ENCODE data around the gene CD48. TPM values are rescaled to one million over a fixed set of nuclear protein-coding genes. Genes with fewer than 3 reads are reported as not detected.

Gene CD48
- total RNA-seq, 1 donor from 2014 or later = not detected

- Mint-ChIP-seq H3K27ac (no peak overlapping the region), H3K4me3 (ENCODE audit: low read depth) (no peak overlapping the region), H3K9me3 (ENCODE audit: low read depth) (no peaks in the 10 kb centered on the region), H3K27me3 (peaks cover 35% of the 10 kb centered on the region), H3K4me1 (ENCODE audit: low read depth) (peaks cover 5% of the 10 kb centered on the region), H3K36me3 (ENCODE audit: insufficient read depth) (no peaks in the 10 kb centered on the region)
- no peak for DNase-seq (ENCODE audit: low spot score, unreplicated experiment)
- TF ChIP-seq CTCF (IDR thresholded peaks at IDR 0.05; ENCODE audit: unreplicated experiment) = no peak
These were observed 39.0 kb upstream of the CD48 start for GRCh38 chr1:160750608-160751007.

GRCh38 chr1:160748878-160749269 lies 37.3 kb upstream of the CD48 start:
- peaks cover 5% of the 10 kb centered on the region for H3K4me1 Mint-ChIP-seq (ENCODE audit: low read depth)
- no peak for DNase-seq (ENCODE audit: low spot score, unreplicated experiment)
- no peaks in the 10 kb centered on the region for H3K9me3 Mint-ChIP-seq (ENCODE audit: low read depth)
- peaks cover 35% of the 10 kb centered on the region for H3K27me3 Mint-ChIP-seq
- no peaks in the 10 kb centered on the region for H3K36me3 Mint-ChIP-seq (ENCODE audit: insufficient read depth)
- no peak for TF ChIP-seq CTCF (IDR thresholded peaks at IDR 0.05; ENCODE audit: unreplicated experiment)
- H3K4me3 Mint-ChIP-seq (ENCODE audit: low read depth) = no peak overlapping the region
- H3K27ac Mint-ChIP-seq = no peak overlapping the region

- H3K27me3 Mint-ChIP-seq = peaks cover 35% of the 10 kb centered on the region
- no peaks in the 10 kb centered on the region for H3K36me3 Mint-ChIP-seq (ENCODE audit: insufficient read depth)
- no peaks in the 10 kb centered on the region for H3K9me3 Mint-ChIP-seq (ENCODE audit: low read depth)
- no peak overlapping the region for H3K4me3 Mint-ChIP-seq (ENCODE audit: low read depth)
- H3K4me1 Mint-ChIP-seq (ENCODE audit: low read depth) = peaks cover 5% of the 10 kb centered on the region
- no peak for DNase-seq (ENCODE audit: low spot score, unreplicated experiment)
- no peak overlapping the region for H3K27ac Mint-ChIP-seq
- no peak for TF ChIP-seq CTCF (IDR thresholded peaks at IDR 0.05; ENCODE audit: unreplicated experiment)
These were observed 36.7 kb upstream of the CD48 start for GRCh38 chr1:160748181-160748877.

GRCh38 chr1:160747717-160748116 lies 36.1 kb upstream of the CD48 start:
- H3K27ac Mint-ChIP-seq = no peak overlapping the region
- no peak overlapping the region for H3K4me3 Mint-ChIP-seq (ENCODE audit: low read depth)
- H3K27me3 Mint-ChIP-seq = peaks cover 30% of the 10 kb centered on the region
- DNase-seq (ENCODE audit: low spot score, unreplicated experiment) = no peak
- peaks cover 2% of the 10 kb centered on the region for H3K4me1 Mint-ChIP-seq (ENCODE audit: low read depth)
- H3K9me3 Mint-ChIP-seq (ENCODE audit: low read depth) = no peaks in the 10 kb centered on the region
- H3K36me3 Mint-ChIP-seq (ENCODE audit: insufficient read depth) = no peaks in the 10 kb centered on the region
- TF ChIP-seq CTCF (IDR thresholded peaks at IDR 0.05; ENCODE audit: unreplicated experiment) = no peak

GRCh38 chr1:160746836-160747500 lies 35.3 kb upstream of the CD48 start:
- no peak for DNase-seq (ENCODE audit: low spot score, unreplicated experiment)
- Mint-ChIP-seq H3K4me3 (ENCODE audit: low read depth) (no peak overlapping the region), H3K9me3 (ENCODE audit: low read depth) (no peaks in the 10 kb centered on the region), H3K36me3 (ENCODE audit: insufficient read depth) (no peaks in the 10 kb centered on the region), H3K27ac (no peak overlapping the region), H3K4me1 (ENCODE audit: low read depth) (no peaks in the 10 kb centered on the region), H3K27me3 (peaks cover 23% of the 10 kb centered on the region)
- TF ChIP-seq CTCF (IDR thresholded peaks at IDR 0.05; ENCODE audit: unreplicated experiment) = no peak

Data from progenitor cell of endocrine pancreas (in vitro differentiated cells).